C4-2B (cell line): Measurements from ENCODE around the gene GNMT.

Source experiments
- H3K27ac ChIP-seq: fragments of 450-650 bp; 2 replicates; pipeline ENCODE4 v1.5.1; 2017
- ZFX ChIP-seq: fragments of 450-650 bp; IDR thresholded peaks from 2 replicates; pipeline ENCODE4 v1.6.1; 2017
- TF ChIP-seq, protein P1 (sequence below): fragments of 450-650 bp; conservative IDR thresholded peaks from 2 replicates; pipeline ENCODE4 v1.5.1; 2017; ENCODE audit warnings: mild to moderate bottlenecking

The GNMT gene

GRCh38 chr6:42960243-42961019 lies at the start of gene GNMT:
TSS of gene GNMT (plus strand) at chr6:42960754. CDS start at chr6:42960768, 14 bp downstream.
- H3K27ac ChIP-seq, result peak within 1 kb of the TSS; percentile 80
- TF ChIP-seq, protein P1, sequence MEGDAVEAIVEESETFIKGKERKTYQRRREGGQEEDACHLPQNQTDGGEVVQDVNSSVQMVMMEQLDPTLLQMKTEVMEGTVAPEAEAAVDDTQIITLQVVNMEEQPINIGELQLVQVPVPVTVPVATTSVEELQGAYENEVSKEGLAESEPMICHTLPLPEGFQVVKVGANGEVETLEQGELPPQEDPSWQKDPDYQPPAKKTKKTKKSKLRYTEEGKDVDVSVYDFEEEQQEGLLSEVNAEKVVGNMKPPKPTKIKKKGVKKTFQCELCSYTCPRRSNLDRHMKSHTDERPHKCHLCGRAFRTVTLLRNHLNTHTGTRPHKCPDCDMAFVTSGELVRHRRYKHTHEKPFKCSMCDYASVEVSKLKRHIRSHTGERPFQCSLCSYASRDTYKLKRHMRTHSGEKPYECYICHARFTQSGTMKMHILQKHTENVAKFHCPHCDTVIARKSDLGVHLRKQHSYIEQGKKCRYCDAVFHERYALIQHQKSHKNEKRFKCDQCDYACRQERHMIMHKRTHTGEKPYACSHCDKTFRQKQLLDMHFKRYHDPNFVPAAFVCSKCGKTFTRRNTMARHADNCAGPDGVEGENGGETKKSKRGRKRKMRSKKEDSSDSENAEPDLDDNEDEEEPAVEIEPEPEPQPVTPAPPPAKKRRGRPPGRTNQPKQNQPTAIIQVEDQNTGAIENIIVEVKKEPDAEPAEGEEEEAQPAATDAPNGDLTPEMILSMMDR, result no peak
- no peak; the same call in 1 of the 2 replicates for TF ChIP-seq ZFX

DNA sequence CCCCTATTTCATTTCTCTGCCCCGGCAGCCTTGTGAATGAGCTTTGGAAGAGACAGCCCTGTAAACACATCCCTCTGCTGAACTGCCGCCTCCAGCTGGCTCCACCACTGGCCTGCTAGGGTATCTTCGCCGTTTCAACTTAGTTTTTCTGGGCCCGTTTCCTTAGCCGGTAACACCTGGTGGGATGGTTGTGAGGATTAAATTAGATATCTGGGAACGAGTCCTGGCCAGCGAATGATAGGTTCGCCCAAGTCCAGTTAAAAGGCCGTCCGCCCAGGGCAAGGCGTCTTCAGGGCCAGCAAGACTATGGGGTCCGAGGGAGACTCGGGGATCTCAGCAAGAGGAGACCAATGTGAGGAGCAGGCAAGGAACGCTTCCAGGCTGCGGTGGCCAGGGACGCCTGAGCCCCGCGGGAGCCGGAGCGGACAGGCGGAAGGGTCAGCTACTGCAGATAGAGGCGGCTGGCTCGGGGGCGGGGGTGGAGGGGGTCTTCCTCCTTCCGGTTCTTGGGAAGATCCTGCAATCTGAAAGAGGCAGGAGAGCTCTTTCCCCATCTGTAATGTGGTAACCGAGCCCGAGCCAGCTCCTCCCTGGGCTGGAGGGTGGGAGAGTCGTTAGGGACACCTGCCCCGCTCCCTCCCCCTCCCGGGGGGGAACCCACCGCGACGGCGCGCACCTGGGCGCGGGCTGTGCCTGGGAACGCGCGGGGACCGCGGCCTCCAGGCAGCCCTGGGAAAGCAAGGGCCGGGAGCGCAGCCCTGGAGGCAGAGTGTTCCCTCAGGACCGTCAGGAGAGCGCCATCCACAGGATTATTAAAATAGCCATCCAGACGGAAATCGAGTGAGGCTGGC lies 49.2 kb upstream of the GNMT start:
- H3K27ac ChIP-seq, result no peak overlapping the region

GRCh38 chr6:42914546-42914945 lies 46.0 kb upstream of the GNMT start:
- H3K27ac ChIP-seq, result no peak overlapping the region
- TF ChIP-seq, protein P1, result no peak
- no peak for TF ChIP-seq ZFX

More for the DNA sequence above, 49.2 kb upstream of the GNMT start:
- no peak for TF ChIP-seq ZFX
- TF ChIP-seq, protein P1, result no peak

DNA sequence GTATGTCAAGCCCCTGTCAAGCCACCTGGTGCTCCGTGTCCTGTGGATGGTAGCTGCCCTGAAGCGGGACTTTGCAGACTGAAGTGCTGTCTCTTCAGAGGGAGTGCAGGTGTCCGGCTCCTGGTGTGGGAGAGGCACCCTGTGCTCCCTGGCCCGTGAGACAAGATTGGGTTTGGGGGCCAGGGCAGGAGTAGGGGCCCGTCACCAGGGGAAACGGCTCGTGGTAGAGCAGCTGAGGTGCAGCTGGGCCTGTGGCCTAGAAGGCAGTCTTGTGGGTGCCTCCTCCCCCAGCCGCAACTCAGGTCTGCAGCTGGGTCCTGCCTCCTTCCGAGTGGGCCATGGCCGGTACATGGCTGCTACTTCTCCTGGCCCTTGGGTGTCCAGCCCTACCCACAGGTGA lies 44.8 kb upstream of the GNMT start, which contains the start of gene PTCRA:
Gene PTCRA (plus strand): TSS at position 322 of the 400 bp plus-strand sequence. CDS start 17 bp downstream, at position 339.
- H3K27ac ChIP-seq, result no peak within 1 kb of the TSS
- TF ChIP-seq, protein P1, result no peak
- TF ChIP-seq ZFX, result no peak

- H3K27ac ChIP-seq, result no peak overlapping the region
- TF ChIP-seq ZFX, result no peak
Observed at GRCh38 chr6:42916288-42916687, 44.3 kb upstream of the GNMT start.

DNA sequence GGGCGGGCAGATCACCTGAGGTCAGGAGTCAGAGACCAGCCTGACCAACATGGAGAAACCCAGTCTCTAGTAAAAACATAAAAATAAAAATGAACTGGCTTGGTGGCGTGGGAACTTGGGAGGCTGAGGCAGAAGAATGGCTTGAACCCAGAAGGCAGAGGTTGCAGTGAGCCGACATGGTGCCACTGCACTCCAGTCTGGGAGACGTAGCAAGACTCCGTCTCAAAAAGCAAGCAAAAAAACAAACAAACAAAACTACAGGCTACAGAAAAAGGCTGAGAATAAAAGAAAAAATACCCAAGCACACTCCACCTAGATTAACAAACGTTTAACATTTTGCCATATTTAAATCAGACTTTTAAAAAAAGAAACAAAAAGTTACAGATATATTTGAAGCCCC lies 38.8 kb upstream of the GNMT start:
- H3K27ac ChIP-seq, result no peak overlapping the region
- TF ChIP-seq ZFX, result no peak
- TF ChIP-seq, protein P1, result no peak

DNA sequence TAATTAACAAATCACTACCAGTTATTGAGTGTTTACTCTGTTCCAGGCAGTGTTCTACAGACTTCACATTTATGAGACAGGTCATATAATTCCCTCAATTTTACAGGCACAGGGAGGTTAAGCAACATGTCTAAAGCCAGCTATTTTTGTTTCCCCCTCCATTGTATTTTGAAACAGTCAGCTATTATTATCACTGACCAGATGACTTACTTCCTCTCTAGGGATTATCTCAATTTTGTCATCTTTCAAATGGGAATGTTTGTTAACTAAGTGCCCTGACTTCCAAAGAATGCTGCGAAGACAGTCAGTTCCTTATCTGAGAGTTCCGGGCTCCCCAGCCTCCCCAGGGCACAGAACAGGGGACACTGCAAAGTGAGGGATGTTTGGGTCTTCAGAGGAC lies 36.9 kb upstream of the GNMT start:
- no peak for TF ChIP-seq ZFX
- TF ChIP-seq, protein P1, result no peak

More for the DNA sequence above, 36.9 kb upstream of the GNMT start:
- peak overlapping the region; percentile 62 for H3K27ac ChIP-seq
